HG03520 (cell line): ENCODE data around the gene SERINC3.

Source experiments
- ATAC-seq: cut with Tn5 transposase; IDR thresholded peaks from one replicate; pipeline ENCODE4 v1.9.1; 2021; ENCODE audit warnings: mild to moderate bottlenecking, moderate library complexity; ENCODE audit not compliant: unreplicated experiment

Gene SERINC3

DNA sequence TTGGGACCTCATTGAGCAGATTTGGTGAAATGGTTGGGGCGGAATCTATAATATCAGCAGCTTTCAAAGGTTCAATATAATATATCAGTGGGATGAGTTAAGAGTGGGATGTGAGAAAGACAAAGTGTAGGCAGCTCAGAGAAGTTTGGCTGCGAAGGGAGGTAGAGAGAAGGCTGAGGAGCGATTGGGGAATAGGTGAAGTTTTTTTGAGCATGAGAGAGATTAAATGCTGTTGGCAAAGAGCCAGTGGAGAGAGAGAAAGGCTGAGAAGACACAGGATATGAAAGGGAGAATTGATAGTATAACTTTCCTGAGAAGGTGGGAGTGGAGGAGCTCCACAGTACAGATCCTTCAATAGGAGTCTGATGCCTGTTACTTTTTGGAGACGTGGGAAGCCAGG is 12.1 kb upstream of the SERINC3 start:
- no peak for ATAC-seq

DNA sequence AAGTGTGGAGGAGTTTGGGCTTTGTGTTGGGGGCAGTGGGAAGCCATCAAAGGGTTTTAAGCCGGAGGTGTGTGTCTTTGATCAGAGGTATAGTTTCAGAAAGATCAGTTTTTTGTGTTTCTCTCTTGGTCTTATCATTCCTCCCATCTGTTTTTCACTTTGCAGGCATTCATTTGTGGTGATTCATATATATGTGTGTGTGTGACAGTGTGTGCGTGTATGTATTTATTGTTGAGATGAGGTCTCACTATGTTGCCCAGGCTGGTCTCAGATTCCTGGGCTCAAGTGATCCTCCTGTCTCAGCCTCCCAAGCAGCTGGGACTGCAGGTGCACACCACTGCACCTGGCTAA is 11.1 kb upstream of the SERINC3 start:
- no peak for ATAC-seq

DNA sequence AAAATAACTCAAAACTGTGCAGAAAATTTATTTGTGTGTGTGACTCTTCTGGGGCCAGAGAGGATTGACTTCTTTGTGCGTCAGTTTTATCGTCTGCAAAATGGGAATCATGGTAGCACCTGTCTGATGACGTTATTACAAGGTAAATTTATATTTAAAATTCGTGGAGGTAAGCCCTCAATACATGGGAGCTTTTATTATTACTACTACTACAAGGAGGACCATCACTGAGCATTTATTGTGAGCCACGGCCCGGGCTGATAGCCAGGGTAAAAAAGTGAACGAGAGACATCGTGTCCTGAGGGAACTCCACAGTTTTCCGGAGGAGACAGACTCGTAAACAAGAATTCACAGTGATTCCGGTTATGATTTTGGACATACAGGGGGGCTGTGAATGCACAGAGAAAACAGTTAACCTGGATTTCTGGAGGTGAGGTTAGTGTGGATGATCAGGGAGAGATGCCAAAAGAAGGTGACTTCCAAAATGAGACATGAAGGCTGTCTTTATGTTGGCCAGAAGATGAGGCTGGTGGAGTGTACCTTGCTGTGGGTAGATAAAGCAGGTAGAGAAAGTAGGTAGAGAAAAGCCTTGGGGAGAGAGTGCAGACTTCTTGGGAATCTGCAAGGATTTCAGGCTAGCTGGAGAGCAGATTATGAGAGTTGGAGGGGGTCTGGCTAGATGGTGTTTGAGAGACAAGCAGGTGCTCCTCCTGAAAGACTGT is 10.6 kb upstream of the SERINC3 start:
- ATAC-seq: no peak

DNA sequence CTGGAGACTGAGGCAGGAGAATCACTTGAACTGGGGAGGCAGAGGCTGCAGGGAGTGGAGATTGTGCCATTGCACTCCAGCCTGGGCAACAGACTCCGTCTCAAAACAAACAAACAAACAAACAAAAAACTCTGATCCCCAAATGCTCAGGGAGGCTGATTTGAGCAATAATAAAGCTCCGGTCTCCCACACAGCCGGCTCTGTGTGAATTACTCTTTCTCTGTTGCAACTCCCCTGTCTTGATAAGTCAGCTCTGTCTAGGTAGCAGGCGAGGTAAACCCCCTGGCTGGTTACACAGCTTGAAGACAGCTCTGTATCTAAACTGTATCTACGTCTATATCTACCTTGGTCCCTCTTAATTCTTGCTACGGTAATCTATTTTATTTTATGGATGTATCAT is 6.4 kb upstream of the SERINC3 start:
- no peak for ATAC-seq

GRCh38 chr20:44527716-44528199 is 5.9 kb upstream of the SERINC3 start:
- no peak for ATAC-seq

DNA sequence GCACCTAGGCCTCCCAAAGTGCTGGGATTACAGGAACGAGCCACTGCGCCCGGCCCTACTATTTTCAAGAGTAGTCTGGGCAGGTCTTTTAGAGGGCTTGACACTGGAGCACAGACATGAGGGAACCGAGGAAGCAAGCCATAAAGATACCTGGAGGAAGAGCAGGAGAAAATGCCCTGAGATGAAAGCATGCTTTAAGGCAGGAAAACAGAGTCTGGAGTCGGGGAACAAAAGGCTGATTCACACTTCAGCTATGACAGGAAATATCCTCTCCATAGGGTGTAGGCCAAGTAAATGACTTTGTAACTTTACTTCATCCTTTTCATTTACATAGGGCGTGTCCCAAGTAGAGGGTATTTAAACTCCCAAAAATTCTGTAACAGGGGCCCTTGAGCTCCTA is 4.3 kb upstream of the SERINC3 start:
- ATAC-seq: no peak

GRCh38 chr20:44523746-44524145 is 1.9 kb upstream of the SERINC3 start:
- no peak for ATAC-seq

- no peak for ATAC-seq
Observed at GRCh38 chr20:44522841-44523240, 971 bp upstream of the SERINC3 start.

GRCh38 chr20:44520881-44521280 is 989 bp downstream of the SERINC3 start:
- no peak for ATAC-seq

GRCh38 chr20:44518248-44518647 is 3.6 kb downstream of the SERINC3 start:
- no peak for ATAC-seq

DNA sequence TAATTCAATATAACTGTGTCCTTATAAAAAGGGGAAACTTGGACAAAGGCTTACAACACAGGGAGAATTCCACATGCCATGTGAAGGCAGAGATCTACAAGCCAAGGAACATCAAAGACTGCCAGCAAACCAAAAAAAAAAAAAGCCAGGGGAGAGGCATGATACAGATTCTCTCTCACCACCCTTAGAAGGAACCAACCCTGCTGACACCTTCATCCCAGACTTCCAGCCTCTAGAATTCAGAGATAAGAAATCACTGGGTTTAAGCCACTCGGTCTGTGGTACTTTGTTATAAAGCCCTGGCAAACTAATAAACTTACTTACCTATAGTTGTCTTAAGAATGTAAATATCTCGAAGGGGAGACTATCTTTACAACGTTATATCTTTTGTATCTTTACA is 4.4 kb downstream of the SERINC3 start:
- ATAC-seq: no peak

DNA sequence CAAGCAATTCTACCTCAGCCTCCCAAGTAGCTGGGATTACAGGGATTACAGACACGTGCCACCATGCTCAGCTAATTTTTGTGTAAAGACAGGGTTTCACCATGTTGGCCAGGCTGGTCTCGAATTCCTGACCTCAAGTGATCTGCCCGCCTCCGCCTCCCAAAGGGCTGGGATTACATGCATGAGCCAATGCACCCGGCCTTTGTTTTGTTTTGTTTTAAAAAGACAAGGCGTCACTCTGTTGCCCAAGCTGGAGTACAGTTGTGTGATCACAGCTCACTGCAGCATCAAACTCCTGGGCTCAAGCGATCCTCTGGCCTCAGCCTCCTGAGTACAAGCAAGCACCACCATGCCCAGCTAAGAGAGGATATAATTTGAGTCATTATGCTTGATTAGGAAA is 5.4 kb downstream of the SERINC3 start:
- no peak for ATAC-seq

DNA sequence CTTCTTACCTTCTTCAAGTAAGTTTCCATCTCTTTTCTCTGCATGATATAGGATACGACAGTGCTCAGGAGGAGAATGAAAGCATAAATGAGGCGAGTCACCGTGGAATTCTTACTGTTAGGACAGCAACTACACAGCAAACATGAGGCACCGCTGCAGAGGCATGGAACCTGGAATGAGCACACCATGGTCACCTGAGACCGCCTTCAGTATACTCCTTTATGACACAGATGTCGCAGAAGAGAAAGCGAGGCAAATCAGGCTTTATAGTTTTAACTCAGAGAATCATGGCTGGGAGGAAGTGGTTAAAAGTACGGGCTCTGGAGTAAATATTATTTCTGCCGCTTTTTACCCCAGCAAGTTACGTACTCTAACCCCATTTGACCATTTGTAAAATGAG is 8.0 kb downstream of the SERINC3 start:
- no peak for ATAC-seq

- ATAC-seq: no peak
Observed at GRCh38 chr20:44509762-44510161, 12.1 kb downstream of the SERINC3 start.

GRCh38 chr20:44504402-44505307 is 17.2 kb downstream of the SERINC3 start:
- ATAC-seq: no peak

GRCh38 chr20:44502968-44503367 is 18.9 kb downstream of the SERINC3 start:
- no peak for ATAC-seq

- no peak for ATAC-seq
Observed at GRCh38 chr20:44501448-44501847, 20.4 kb downstream of the SERINC3 start.

GRCh38 chr20:44500221-44500620 is 21.6 kb downstream of the SERINC3 start:
- ATAC-seq: no peak

- ATAC-seq: no peak
Observed at GRCh38 chr20:44497761-44498160, 24.1 kb downstream of the SERINC3 start.

GRCh38 chr20:44496976-44497375 is 24.9 kb downstream of the SERINC3 start:
- ATAC-seq: no peak

GRCh38 chr20:44495802-44496481 is 25.9 kb downstream of the SERINC3 start:
- ATAC-seq: no peak

DNA sequence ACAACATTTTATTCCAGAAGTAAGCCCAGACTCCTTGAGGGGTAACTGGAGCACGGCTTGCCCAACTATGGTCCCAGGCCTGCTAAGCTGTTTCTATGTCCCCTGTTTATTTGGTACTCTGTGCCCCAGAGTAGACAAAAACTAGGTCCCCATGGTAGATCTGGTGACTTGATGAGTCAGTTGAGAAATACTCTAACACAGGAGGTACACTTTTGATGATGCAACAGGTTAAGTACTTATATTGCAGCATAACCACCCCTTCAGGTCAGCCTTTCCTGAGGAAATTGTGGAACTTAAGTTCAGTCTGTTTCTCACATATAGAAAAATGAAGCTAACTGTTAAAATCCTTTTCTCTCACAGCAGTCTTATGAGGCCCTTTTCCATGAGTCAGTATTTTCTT is 26.6 kb downstream of the SERINC3 start:
- no peak for ATAC-seq
